GM19025 (cell line): ENCODE data around the gene URI1.

Source experiments
- ATAC-seq: cut with Tn5 transposase; IDR thresholded peaks from one replicate; pipeline ENCODE4 v1.9.1; 2021; ENCODE audit warnings: mild to moderate bottlenecking, low read depth, moderate library complexity; ENCODE audit not compliant: unreplicated experiment

The URI1 gene

DNA sequence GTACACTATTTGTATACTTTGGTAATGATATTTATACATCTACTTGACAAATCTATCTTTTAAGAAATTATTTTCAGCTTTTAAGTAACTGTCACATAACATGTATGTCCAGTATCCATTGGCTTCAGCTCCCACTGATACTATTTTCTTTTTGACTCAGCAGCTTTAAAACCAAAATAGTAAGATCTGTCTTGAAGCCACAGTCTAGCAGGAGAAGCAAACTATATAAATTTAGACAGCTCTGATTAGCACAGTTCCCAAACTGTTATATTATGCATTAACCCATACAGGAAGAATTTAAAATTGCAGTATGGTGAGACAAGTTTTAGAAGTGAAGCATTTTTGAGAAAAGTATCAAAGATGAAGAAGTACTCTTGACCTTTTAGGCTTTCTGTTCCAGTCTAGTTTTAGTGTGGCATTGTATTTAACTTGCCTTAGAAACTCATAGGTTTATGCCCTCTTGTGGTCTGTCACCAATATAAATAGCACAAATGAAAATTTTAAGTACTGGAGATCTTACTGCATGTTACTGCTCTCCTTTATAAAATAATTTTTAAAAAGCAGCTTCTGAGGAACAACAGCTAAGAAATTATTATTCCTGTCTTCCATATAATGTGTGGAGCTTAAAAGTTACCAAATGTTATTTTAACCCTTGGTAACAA, 24.7 kb downstream of the URI1 start:
- ATAC-seq, result no peak

GRCh38 chr19:29967623-29968022, 25.6 kb downstream of the URI1 start:
- no peak for ATAC-seq

- ATAC-seq, result no peak
Observed at GRCh38 chr19:29969891-29970290, 27.9 kb downstream of the URI1 start.

DNA sequence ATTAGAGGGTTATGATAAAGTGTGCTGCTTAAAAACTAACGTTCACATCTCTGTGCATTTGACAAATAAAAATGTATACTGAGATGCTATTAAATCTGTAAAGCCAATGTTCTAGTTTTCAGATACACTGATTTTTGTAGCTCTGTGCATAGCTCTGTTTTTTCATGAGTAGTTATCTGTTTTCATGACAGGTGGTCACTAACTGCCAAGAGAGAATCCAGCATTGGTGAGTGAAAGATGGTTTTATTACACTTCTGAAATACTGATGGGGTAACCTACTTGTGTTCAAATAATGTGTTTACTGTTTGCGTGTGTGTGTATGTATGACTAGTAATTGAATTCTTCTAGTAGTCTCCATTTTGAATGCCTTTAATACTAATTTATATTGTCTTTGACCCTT, 29.0 kb downstream of the URI1 start:
- no peak for ATAC-seq

GRCh38 chr19:29971648-29972047, 29.6 kb downstream of the URI1 start:
- ATAC-seq, result no peak

DNA sequence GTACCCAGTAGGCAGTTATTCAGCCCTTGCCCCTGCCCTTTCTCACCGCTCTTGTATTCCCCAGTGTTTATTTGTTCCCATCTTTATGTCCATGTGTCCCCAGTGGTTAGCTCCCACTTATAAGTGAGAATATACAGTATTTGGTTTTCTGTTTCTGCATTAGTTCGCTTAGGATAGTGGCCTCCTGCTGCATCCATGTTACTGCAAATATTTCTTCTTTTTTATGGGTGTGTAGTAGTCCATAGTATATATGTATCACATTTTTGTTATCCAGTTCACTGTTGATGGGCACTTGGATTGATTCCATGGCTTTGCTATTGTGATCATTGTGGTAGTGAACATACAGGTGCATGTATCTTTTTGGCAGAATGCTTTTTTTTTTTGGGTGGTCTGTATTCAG, 32.7 kb downstream of the URI1 start:
- no peak for ATAC-seq

GRCh38 chr19:29976151-29976943, 34.3 kb downstream of the URI1 start:
- ATAC-seq, result no peak

DNA sequence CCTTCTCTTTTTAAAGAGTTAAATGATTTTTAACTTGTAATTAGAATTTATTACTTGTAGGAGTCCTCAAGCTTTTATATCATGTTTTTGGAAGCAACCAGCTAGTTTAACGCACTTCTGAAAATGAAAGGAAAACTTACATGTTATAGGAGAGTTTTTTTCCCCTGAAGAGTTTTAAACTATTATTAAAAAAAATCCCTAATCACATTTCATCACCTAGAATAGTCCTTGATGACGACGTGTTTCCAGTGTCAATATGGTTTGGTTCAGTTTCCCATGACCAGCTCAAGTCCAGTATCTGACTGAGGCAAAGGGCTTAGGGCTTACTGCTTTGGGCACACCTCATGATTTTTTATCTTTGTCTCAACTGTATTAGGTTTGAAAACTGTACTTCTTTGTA, 36.0 kb downstream of the URI1 start:
- no peak for ATAC-seq

GRCh38 chr19:29983568-29983967, 41.5 kb downstream of the URI1 start:
- ATAC-seq, result no peak

- no peak for ATAC-seq
Observed at GRCh38 chr19:29985196-29985595, 43.2 kb downstream of the URI1 start.

DNA sequence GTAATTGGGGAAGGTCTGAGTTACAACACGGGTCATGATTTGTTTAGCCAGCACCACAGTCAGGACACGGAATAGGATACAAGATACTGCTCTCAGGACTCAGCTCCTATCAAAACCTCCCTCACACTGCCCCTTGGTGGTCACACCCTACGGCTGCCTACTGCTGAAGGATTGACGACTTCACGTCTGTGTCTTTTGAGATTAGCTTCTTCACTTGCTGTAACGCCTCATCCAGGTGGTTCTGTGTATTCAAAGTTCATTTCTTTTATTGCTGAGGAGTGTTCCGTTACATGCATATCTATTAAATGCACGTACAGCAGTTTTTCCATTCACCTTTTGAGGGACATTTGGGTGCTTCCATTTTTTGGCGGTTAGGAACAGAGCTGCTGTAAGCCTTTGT, 46.3 kb downstream of the URI1 start:
- no peak for ATAC-seq

DNA sequence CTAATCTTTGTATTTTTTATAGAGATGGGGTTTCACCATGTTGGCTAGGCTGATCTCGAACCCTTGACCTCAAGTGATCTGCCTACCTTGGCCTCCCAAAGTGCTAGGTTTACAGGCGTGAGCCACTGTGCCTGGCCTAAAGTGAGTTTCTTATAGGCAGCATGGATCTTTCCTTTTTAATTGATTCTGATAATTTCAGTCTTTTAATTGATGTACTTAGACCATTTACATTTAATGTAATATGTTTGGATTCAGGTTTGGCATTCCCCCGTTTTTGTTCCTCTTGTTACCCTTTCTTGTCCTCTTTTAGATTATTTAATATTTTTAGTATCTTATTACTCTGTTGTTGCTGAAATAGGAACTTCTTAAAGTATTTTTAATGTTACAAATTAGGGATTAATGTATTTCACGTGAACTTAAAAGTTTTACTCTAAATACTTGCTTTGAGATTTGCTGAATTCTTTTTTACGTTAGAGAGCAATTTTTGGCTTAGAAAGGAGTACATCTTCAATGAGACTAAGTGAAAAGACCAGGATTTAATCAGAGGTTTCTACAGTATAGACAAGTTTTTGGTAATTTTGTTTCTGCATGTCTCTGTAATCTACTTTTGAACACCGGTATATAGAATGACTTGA, 50.3 kb downstream of the URI1 start:
- no peak for ATAC-seq

GRCh38 chr19:29999490-29999889, 57.5 kb downstream of the URI1 start:
- no peak for ATAC-seq

DNA sequence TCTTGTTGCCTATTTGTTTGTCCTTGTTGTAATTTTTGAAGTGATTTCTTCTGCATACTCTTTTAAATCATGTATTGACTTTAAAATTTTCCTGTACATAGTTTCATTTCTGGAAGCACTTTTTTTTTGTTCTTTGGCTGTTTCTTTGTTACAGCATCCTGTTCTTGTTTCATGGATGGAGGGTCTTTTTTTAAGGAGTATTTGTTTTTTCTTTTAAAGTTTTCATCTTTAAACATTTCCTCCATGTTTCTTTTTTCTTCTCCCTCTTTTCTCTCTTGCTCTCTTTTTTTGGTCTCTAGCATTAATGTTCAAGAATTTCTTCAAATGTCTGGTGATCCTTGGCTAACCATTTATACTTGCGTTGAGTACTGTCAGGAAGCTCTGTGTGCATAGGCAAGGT, 58.8 kb downstream of the URI1 start:
- ATAC-seq, result no peak

DNA sequence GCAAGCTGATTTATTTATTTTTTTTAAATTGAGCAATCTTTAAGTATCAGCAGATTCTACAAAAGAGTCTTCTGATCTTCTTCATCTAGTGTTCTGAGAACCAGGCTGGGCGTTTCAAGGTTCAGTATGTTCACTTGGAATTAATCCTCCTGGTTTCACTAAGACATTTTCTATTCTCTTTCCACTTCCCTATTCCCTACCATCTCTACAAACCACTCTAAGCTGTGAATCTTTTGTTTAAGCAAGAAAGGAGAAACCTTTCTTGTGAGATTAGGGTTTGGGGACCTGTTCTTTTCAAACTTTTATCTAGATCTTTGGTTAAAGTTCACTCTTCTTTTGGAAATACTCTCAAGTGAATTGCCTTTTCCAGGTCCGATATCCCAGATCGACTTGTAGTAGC, 59.3 kb downstream of the URI1 start:
- ATAC-seq, result no peak

GRCh38 chr19:30001791-30002190, 59.8 kb downstream of the URI1 start:
- ATAC-seq, result no peak

GRCh38 chr19:30003866-30004265, 61.8 kb downstream of the URI1 start:
- ATAC-seq, result no peak

- no peak for ATAC-seq
Observed at GRCh38 chr19:30004403-30004802, 62.4 kb downstream of the URI1 start.

- no peak for ATAC-seq
Observed at GRCh38 chr19:30006207-30006606, 64.2 kb downstream of the URI1 start.

DNA sequence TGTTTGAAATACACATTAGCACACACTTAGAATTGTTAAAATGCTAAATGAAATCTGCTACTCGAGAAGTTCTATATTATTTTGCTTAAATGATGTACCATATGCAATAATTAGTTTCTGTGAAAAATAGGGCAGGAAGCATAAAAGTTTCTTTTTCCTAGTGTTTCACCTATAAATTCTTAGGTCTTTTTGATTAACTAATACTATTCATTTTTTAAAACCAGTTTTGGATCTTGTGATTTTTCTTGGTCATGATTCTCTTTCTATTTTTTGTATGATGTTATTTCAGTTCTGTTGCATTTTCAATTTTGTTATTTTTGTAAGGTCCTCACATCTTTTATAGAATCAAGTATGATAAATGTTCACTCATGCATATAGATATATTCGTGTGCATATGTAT, 66.1 kb downstream of the URI1 start:
- ATAC-seq, result no peak

GRCh38 chr19:30009013-30009412, 67.0 kb downstream of the URI1 start:
- no peak for ATAC-seq
